K562 treated with DMSO at 1 percent for 48 hours (cell line): ENCODE data around the gene CHST6. TPM values are rescaled to one million over a fixed set of nuclear protein-coding genes. Genes with fewer than 3 reads are reported as not detected.

ENCODE experiments used
- total RNA-seq: library from RNA; unstranded; fragments of 300-600 nt; gene quantifications from 2 replicates; pipeline ENCODE4 v1.2.3, GENCODE V29; 2022; ENCODE audit warnings: low replicate concordance; ENCODE audit errors: extremely low read depth

The CHST6 gene
- not detected in 2 replicates for total RNA-seq

DNA sequence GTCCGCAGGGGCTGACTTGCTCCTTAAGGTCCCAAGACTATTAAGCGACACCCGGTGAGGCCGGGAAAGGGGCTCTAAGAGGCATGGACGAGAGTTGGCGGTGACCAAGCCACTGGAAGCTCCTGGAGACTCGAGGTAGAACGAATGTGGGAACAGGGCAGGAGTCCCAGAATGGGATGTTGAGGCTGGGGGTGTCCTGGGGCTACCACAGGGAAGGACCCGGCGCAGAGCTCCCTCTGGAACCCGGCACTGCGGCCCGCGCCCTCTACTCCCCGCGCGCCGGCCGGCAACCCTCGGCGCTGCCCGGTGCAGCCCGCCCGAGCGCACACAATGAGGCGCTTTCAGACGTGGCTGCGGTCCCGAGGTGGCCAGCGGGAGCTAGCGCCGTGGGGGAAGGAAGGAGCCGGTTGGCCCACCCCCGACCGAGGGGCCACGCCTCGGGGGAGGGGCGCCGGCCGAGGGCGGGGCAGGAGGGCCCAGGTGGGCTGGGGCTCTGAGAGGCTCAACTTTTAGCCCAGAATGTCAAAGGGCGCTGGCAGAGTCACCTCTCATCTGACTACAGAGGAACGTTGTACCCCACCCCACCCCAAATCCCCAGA is at the start of gene CHST6:
Gene CHST6, minus strand, starts transcription at position 366 of the 599 bp plus-strand sequence. CDS start 15,613 bp downstream, outside the sequence.

DNA sequence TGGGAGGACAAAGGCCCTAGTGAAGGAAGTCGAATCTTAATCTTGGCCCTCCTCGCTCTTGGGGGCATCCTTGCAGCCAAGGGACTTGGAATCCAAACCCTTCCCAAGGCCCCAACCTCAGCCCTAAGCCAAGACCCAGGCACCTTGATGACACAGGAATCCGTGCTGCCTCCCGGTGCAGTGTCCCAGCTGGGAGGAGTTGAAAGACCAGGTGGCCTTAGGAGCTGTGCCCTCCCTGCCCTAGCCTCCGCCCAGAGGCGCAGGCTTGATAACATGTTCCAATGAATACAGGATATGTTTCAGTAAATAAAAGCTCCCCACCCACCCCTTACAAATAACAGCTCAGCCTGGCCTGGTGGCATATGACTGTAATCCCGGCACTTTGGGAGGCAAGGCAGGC is 40.7 kb upstream of the CHST6 start, which contains the start of gene CHST5:
Gene CHST5, minus strand, starts transcription at position 208 of the 400 bp plus-strand sequence. CDS start 5,724 bp downstream, outside the sequence.

DNA sequence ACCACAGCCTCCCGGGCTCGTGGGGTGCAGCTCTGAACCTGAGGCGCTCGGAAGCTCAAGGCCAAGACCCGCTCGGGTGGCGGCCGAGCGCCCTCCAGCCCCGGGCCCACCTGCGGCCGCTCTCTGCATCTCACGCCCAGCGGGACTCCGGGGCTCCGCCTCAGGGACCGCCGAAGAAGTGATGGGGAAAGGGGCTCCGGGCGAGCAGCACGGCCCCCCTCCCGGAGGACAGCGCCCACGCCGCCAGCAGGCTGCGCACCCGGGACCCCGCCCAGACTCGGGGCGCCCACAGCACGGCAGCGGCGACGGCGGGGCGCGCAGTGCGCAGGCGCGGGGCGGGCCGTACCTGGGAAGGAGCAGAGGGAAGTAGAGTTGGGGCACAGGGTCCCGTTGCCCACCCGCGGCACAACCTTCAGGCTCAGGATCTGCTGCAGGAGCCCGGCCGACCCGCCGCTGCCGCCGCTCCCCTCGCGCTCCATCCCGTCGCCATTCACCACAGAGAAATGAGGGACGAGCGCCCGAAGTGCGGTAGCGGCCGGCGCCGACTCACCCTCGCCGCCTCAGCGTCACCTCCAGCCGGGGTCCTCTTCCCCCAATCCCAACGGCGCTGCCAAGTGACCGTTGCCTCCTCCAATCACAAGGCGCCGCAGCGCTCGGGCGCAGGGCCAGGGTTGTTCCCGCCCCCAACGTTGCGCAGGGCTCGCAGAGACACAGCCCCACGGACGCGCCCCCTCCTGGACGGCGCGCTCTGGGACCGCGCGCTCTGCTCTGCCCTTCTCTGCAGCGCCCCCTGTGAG is 30.9 kb downstream of the CHST6 start, which contains the start of gene TMEM170A:
Gene TMEM170A, minus strand, starts transcription at position 568 of the 797 bp plus-strand sequence. Its CDS starts 89 bp downstream, at position 479.

DNA sequence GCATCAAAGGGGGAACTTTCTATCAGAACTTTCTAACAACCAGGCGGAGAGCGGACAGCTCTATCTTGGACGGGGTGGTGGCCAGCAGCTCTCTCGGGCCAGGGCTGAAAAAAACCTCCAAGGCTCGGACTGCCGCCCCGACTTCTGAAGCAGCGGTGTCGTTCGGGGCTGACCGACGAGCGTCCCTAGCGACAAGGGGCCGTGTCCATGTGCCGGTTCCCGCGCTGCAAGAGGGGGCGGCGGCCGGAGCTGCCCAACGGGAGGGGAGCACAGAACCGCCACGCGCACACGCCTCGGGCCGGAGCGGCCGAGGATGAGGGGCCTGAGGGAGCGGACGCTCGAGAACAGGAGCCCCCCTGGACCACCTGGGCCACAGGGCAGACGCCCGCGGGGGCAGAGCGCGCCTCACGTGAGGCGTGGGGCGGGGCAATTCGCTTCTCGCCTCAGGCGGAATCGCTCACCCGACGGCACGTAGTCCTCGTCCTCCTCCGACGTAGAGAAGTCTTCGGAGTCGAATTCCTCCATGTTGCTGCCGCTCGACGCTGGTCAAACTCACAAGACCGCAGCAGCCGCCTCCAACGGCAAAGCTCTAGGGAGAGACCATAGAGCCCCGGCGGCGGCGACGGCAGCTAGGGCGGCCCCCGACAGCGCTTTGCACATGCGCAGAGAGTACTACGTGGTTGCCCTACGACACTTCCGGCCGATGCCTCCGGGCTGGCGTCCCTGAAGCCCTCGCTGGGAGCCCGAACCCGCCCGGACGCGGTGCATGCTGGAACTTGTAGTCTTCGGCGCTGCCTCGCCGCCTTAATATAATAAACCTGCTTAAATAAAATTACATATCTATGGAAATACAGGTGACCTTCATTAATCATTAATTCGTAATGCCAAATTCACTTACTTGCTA is 62.2 kb downstream of the CHST6 start, which contains the start of gene CFDP1:
Gene CFDP1, minus strand, starts transcription at position 676 of the 904 bp plus-strand sequence. Its CDS starts 151 bp downstream, at position 525.

Other genes with a start within 250 kb of the CHST6 start
- not detected in 2 replicates for gene BCAR1, start 243.8 kb downstream of the CHST6 start, total RNA-seq
- gene CFDP1, start 61.9 kb downstream of the CHST6 start, total RNA-seq, result not detected in 2 replicates
- not detected in 2 replicates for gene TMEM170A, start 30.8 kb downstream of the CHST6 start, total RNA-seq
- gene CHST5, start 40.7 kb upstream of the CHST6 start, total RNA-seq, result not detected in 2 replicates
- gene TMEM231, start 60.8 kb upstream of the CHST6 start, total RNA-seq, result not detected in 2 replicates
- not detected in 2 replicates for gene GABARAPL2, start 70.9 kb upstream of the CHST6 start, total RNA-seq
- gene ADAT1, start 127.8 kb upstream of the CHST6 start, total RNA-seq, result not detected in 2 replicates
- gene KARS1, start 152.2 kb upstream of the CHST6 start, total RNA-seq, result not detected in 2 replicates
- gene TERF2IP, start 152.3 kb upstream of the CHST6 start, total RNA-seq, result not detected in 2 replicates
- not detected in 2 replicates for gene CPHXL2, start 181.6 kb upstream of the CHST6 start, total RNA-seq
- not detected in 2 replicates for gene DUXB, start 206.0 kb upstream of the CHST6 start, total RNA-seq
- not detected in 2 replicates for gene CPHXL, start 231.0 kb upstream of the CHST6 start, total RNA-seq